HUES64 (cell line): ENCODE data around the gene PRMT2.
"Not testable (repeated sequence)": the region's sequence is repeated elsewhere in the genome, so short reads cannot be mapped to it uniquely, and the experiment has no call there.

Experiments
- H3K27ac ChIP-seq: 2 replicates; pipeline ENCODE4 v1.7.0; 2013; ENCODE audit warnings: low read depth, low read length, inconsistent platforms
- H3K27me3 ChIP-seq: 2 replicates; pipeline ENCODE4 v1.6.1; 2013; ENCODE audit warnings: mild to moderate bottlenecking, low read length; ENCODE audit not compliant: insufficient read depth
- H3K36me3 ChIP-seq: 2 replicates; pipeline ENCODE4 v1.6.1; 2013; ENCODE audit warnings: mild to moderate bottlenecking, low read length; ENCODE audit not compliant: insufficient read depth
- H3K4me1 ChIP-seq: 2 replicates; pipeline ENCODE4 v1.6.1; 2013; ENCODE audit warnings: mild to moderate bottlenecking, low read length, moderate library complexity; ENCODE audit not compliant: insufficient read depth
- H3K4me3 ChIP-seq: 2 replicates; pipeline ENCODE4 v1.5.1; 2013; ENCODE audit warnings: mild to moderate bottlenecking, low read length, moderate library complexity
- H3K9ac ChIP-seq: 2 replicates; pipeline ENCODE4 v1.6.1; 2013; ENCODE audit warnings: mild to moderate bottlenecking, low read depth, low read length
- H3K9me3 ChIP-seq: 2 replicates; pipeline ENCODE4 v1.6.1; 2013; ENCODE audit warnings: low read depth, low read length; ENCODE audit not compliant: insufficient read depth
- WGBS: fragments of 150-250, 120-280 bp; methylation state at CpG from one replicate; pipeline ENCODE4 v1.1.7; 2013; ENCODE audit warnings: missing lambda C conversion rate; 5-methylcytosine and 5-hydroxymethylcytosine counted together

The PRMT2 gene

DNA sequence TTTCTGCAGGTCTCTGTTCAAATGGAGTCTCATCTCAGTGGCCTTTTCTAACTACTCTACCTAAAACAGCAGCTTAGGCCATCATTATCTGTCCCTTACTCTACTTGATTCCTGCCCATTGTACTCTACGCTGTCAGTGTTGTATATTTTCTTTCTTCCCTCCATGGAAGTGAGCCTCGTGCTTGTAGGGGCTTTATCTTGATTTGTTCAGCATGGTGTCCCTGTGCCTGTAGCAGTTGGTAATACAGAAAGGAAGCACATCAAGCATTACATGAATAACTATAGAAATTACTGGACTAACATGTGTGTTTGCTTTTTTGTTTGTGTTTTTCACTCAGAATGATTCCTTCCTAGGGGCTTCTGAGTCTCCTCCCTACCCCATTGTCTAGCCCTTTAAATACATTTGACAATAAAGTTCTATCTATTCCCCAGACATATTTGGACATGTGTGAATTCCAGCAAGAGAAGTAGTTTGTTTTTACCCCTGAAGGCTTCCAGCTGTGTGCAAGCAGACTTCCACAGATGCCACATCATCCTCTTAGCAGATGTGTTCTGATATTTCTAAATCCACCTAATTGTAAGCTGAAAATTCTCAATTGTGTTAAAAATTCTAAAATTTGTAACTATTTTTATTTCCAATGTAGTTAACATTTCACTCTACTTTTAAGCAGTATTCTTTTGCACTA, 40.3 kb downstream of the PRMT2 start:
- H3K36me3 ChIP-seq, result no peaks in the 10 kb centered on the region
- H3K27me3 ChIP-seq, result no peaks in the 10 kb centered on the region
- H3K4me1 ChIP-seq, result no peaks in the 10 kb centered on the region
- H3K4me3 ChIP-seq, result no peak overlapping the region
- no peak overlapping the region for H3K9ac ChIP-seq
- no peak overlapping the region for H3K27ac ChIP-seq
- H3K9me3 ChIP-seq, result no peaks in the 10 kb centered on the region
- 88% methylated on average over 2 of the region's 2 CpGs for WGBS

DNA sequence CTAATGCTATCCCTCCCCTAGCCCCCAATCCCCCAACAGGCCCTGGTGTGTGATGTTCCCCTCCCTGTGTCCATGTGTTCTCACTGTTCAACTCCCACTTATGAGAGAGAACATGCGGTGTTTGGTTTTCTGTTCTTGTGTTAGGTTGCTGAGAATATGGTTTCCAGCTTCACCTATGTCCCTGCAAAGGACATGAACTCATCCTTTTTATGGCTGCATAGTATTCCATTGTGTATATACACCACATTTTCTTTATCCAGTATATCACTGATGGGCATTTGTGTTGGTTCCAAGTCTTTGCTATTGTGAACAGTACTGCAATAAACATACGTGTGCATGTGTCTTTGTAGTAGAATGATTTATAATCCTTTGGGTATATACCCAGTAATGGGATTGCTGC, 41.1 kb downstream of the PRMT2 start:
- not testable (repeated sequence) for H3K9ac ChIP-seq, H3K4me1 ChIP-seq, H3K27ac ChIP-seq, H3K4me3 ChIP-seq, H3K9me3 ChIP-seq, H3K27me3 ChIP-seq, H3K36me3 ChIP-seq
- WGBS, result 100% methylated on average over 1 of the region's 2 CpGs

GRCh38 chr21:46681593-46681992, 46.1 kb downstream of the PRMT2 start:
- H3K9ac ChIP-seq, H3K9me3 ChIP-seq, H3K36me3 ChIP-seq, H3K4me3 ChIP-seq, H3K4me1 ChIP-seq, H3K27me3 ChIP-seq, H3K27ac ChIP-seq: not testable (repeated sequence)
- 79% methylated on average over 5 of the region's 5 CpGs for WGBS

GRCh38 chr21:46698652-46699051, 63.2 kb downstream of the PRMT2 start:
- H3K4me1 ChIP-seq, H3K4me3 ChIP-seq, H3K9ac ChIP-seq, H3K27ac ChIP-seq, H3K9me3 ChIP-seq, H3K27me3 ChIP-seq, H3K36me3 ChIP-seq: not testable (repeated sequence)
- WGBS, result 98% methylated on average over 13 of the region's 81 CpGs

DNA sequence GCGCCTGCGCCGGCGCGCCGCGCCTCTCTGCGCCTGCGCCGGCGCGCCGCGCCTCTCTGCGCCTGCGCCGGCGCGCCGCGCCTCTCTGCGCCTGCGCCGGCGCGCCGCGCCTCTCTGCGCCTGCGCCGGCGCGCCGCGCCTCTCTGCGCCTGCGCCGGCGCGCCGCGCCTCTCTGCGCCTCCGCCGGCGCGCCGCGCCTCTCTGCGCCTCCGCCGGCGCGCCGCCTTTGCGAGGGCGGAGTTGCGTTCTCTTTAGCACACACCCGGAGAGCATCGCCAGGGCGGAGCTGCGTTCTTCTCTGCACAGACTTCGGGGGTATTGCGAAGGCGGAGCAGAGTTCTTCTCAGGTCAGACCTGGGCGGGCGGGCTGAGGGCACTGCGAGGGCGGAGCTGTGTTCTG, 63.6 kb downstream of the PRMT2 start:
- H3K4me1 ChIP-seq, H3K9ac ChIP-seq, H3K9me3 ChIP-seq, H3K27ac ChIP-seq, H3K4me3 ChIP-seq, H3K27me3 ChIP-seq, H3K36me3 ChIP-seq: not testable (repeated sequence)
- WGBS, result 98% methylated on average over 29 of the region's 69 CpGs
